ENCODE data around the gene RUNX2.

DNA sequence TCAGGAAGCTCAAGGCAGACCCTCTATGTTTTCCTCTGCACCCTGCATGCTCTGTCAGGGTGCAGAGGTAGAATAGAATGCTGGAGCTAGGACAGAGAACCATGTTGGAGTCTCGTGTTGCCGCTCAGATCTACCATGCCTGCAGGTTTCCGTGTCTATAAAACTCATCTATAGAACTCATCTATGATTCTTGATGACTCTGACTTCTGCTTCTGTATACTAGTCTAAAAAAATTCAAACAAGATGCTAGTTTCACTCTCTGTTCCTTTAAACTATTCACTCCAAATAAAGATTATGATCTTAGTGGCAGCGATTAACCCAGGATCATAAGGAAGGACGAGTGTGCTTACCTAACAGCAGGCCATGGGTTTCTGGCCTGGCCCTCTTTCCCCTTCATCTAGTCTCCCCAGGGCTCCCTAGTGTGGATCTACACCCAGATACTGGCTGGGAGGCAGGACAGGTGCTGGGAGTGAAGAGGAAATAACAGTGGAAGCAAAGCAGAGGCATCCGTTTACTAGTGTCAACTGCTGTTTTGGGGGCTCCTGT, 212.3 kb downstream of the RUNX2 start:
- TF ChIP-seq, protein P1, sequence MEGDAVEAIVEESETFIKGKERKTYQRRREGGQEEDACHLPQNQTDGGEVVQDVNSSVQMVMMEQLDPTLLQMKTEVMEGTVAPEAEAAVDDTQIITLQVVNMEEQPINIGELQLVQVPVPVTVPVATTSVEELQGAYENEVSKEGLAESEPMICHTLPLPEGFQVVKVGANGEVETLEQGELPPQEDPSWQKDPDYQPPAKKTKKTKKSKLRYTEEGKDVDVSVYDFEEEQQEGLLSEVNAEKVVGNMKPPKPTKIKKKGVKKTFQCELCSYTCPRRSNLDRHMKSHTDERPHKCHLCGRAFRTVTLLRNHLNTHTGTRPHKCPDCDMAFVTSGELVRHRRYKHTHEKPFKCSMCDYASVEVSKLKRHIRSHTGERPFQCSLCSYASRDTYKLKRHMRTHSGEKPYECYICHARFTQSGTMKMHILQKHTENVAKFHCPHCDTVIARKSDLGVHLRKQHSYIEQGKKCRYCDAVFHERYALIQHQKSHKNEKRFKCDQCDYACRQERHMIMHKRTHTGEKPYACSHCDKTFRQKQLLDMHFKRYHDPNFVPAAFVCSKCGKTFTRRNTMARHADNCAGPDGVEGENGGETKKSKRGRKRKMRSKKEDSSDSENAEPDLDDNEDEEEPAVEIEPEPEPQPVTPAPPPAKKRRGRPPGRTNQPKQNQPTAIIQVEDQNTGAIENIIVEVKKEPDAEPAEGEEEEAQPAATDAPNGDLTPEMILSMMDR (conservative IDR thresholded peaks at IDR 0.05), result no peak
- TF ChIP-seq ZFX (IDR thresholded peaks at IDR 0.05), result no peak

Measured in C4-2B (cell line).